Colonic mucosa (tissue), 4 donors: ENCODE results near the gene ZBTB20. TPM values are rescaled to one million over a fixed set of nuclear protein-coding genes. Genes with fewer than 3 reads are reported as not detected.

Source experiments
- DNase-seq: peaks from one replicate; pipeline ENCODE4 v3.0.0-alpha.2; 2020
- H3K27ac ChIP-seq: fragments of 200-600 bp; one replicate; pipeline ENCODE4 v1.8.0; 2021
- H3K27me3 ChIP-seq: fragments of 200-600 bp; one replicate; pipeline ENCODE4 v1.8.0; 2021
- H3K36me3 ChIP-seq: fragments of 200-600 bp; one replicate; pipeline ENCODE4 v1.8.0; 2021
- H3K4me1 ChIP-seq: fragments of 200-600 bp; one replicate; pipeline ENCODE4 v1.8.0; 2021; ENCODE audit warnings: mild to moderate bottlenecking
- H3K4me3 ChIP-seq: fragments of 200-600 bp; one replicate; pipeline ENCODE4 v1.8.0; 2021
- H3K9ac ChIP-seq, 2 donors: one replicate each; pipeline ENCODE4 v1.7.0; 2013; ENCODE audit warnings: control low read depth in 2 of 2, low read depth in 2 of 2, low read length in 2 of 2
- H3K9me3 ChIP-seq: fragments of 200-600 bp; one replicate; pipeline ENCODE4 v1.8.0; 2021
- CTCF ChIP-seq: fragments of 200-600 bp; IDR thresholded peaks from one replicate; pipeline ENCODE4 v1.8.0; 2022; ENCODE audit warnings: antibody characterized with exemption, mild to moderate bottlenecking
- intact Hi-C: fragments of 100-400 bp; cut with DNase I; formaldehyde crosslinking; loops from one replicate; pipeline ENCODE4 v1.14.1; 2022
- total RNA-seq, 2 donors: library from RNA; stranded (reverse); fragmentation: NEBNext Ultra II Directional in 1 of 2; extraction: Animal tissue kit (Norgen Biotek cat#: 25700) in 1 of 2; gene quantifications; one replicate each; pipeline ENCODE4 v1.2.1, GENCODE V29; 2021
- donor health status: healthy.
- donor health status: DM: no; HTN: no; CAD: no.
- donor health status: DM: no; HTN: no; CAD: no.

The ZBTB20 gene
- total RNA-seq, 2 donors from 2014 or later: 12.7 to 21.2 TPM

GRCh38 chr3:114874522-114874971 lies 272.5 kb downstream of the ZBTB20 start:
- Histone ChIP-seq H3K4me1 (no peaks in the 10 kb centered on the region), H3K9me3 (no peaks in the 10 kb centered on the region), H3K27ac (no peak overlapping the region), H3K9ac (no peak overlapping the region), H3K27me3 (no peaks in the 10 kb centered on the region), H3K36me3 (no peaks in the 10 kb centered on the region), H3K4me3 (no peak overlapping the region)
- intact Hi-C loops: no loop called here
- DNase-seq: no peak
- no peak for TF ChIP-seq CTCF

- Histone ChIP-seq H3K9ac (no peak overlapping the region), H3K4me3 (no peak overlapping the region), H3K9me3 (no peaks in the 10 kb centered on the region), H3K4me1 (no peaks in the 10 kb centered on the region), H3K36me3 (no peaks in the 10 kb centered on the region), H3K27ac (no peak overlapping the region), H3K27me3 (no peaks in the 10 kb centered on the region)
- no peak for DNase-seq
- TF ChIP-seq CTCF: no peak
- intact Hi-C loops: no loop called here
These were observed 273.5 kb downstream of the ZBTB20 start for GRCh38 chr3:114873591-114873990.

- H3K9ac ChIP-seq: no peak overlapping the region
- DNase-seq: no peak
- no peaks in the 10 kb centered on the region for H3K27me3 ChIP-seq
- H3K36me3 ChIP-seq: no peaks in the 10 kb centered on the region
- no peak overlapping the region for H3K27ac ChIP-seq
- intact Hi-C loops: no loop called here
- no peaks in the 10 kb centered on the region for H3K4me1 ChIP-seq
- no peaks in the 10 kb centered on the region for H3K9me3 ChIP-seq
- TF ChIP-seq CTCF: no peak
- H3K4me3 ChIP-seq: no peak overlapping the region
These were observed 274.5 kb downstream of the ZBTB20 start for GRCh38 chr3:114872588-114872987.

- Histone ChIP-seq H3K9me3 (no peaks in the 10 kb centered on the region), H3K27me3 (no peaks in the 10 kb centered on the region), H3K4me3 (no peak overlapping the region), H3K36me3 (no peaks in the 10 kb centered on the region), H3K27ac (no peak overlapping the region), H3K9ac (no peak overlapping the region), H3K4me1 (no peaks in the 10 kb centered on the region)
- no peak for DNase-seq
- intact Hi-C loops: no loop called here
- no peak for TF ChIP-seq CTCF
These were observed 275.0 kb downstream of the ZBTB20 start for GRCh38 chr3:114872050-114872449.

GRCh38 chr3:114867835-114868503 lies 279.1 kb downstream of the ZBTB20 start:
- H3K4me3 ChIP-seq: no peak overlapping the region
- no peak for TF ChIP-seq CTCF
- no peak overlapping the region for H3K27ac ChIP-seq
- no peaks in the 10 kb centered on the region for H3K36me3 ChIP-seq
- H3K9me3 ChIP-seq: no peaks in the 10 kb centered on the region
- DNase-seq: no peak
- no peak overlapping the region for H3K9ac ChIP-seq
- no peaks in the 10 kb centered on the region for H3K27me3 ChIP-seq
- no peaks in the 10 kb centered on the region for H3K4me1 ChIP-seq
- intact Hi-C loops: no loop called here
